GM18873 (cell line): Measurements from ENCODE around the gene CCT8L2.
"Not testable (repeated sequence)": the region's sequence is repeated elsewhere in the genome, so short reads cannot be mapped to it uniquely, and the experiment has no call there.

Experiments used
- ATAC-seq: cut with Tn5 transposase; IDR thresholded peaks from one replicate; pipeline ENCODE4 v1.9.1; 2021; ENCODE audit warnings: mild to moderate bottlenecking, moderate library complexity, moderate number of reproducible peaks; ENCODE audit not compliant: unreplicated experiment, low FRiP score

CCT8L2 gene

GRCh38 chr22:16592710-16593109 is at the start of gene CCT8L2:
TSS of gene CCT8L2 (minus strand) at chr22:16592810. CDS start at chr22:16592550, 260 bp downstream.
- ATAC-seq, result not testable (repeated sequence)

DNA sequence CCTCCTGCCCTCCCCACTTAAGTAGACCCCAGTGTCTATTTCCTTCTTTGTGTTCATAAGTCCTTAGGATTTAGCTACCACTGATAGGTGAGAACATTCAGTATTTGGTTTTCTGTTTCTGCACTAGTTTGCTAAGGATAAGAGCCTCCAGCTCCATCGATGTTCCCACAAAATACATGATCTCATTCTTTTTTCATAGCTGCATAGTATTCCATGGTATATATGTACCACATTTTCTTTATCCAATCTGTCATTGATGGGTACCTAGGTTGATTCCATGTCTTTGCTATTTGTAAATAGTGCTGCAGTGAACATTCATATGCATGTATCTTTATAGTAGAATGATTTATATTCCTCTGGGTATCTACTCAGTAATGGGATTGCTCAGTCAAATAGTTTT is 42.8 kb upstream of the CCT8L2 start:
- ATAC-seq, result not testable (repeated sequence)

GRCh38 chr22:16634092-16634491 is 41.5 kb upstream of the CCT8L2 start:
- not testable (repeated sequence) for ATAC-seq

DNA sequence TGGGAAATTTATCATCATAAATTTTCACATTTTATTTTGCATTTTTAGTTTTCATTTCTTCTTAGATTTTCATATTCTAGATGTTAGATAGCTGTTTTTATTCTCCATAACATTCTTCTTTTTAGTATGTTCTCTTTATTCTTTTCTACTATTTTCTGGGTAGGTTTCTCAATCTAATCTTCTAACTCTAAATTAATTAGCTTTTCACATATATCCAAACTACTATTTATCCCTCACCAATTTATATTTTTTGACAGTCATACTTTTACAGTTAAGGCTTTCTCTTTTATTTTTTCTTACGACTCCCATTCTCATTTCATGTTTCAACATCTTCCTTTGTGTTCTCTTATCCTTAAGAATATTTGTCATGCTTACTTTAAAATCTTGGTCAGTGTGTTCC is 35.9 kb upstream of the CCT8L2 start:
- not testable (repeated sequence) for ATAC-seq

- ATAC-seq, result not testable (repeated sequence)
These were observed 32.4 kb upstream of the CCT8L2 start for GRCh38 chr22:16625018-16625417.

DNA sequence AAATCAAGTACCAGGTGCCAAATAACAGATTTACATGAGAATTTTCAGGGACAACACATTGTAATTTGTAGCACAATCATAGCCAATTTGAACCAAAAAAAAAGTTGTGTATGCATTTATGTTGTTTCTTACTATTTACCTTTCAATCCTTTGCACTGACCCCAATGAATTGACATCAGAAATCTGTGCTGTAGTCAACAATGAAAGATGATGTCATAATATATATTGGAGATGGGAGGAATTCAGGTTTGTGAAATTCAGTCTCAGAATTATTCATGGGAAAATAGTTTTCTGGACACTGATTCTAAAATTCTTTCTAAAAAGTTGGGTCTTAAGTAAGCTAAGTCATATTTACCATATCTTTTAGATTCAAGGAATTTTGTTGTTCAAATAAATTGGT is 31.0 kb upstream of the CCT8L2 start:
- not testable (repeated sequence) for ATAC-seq

DNA sequence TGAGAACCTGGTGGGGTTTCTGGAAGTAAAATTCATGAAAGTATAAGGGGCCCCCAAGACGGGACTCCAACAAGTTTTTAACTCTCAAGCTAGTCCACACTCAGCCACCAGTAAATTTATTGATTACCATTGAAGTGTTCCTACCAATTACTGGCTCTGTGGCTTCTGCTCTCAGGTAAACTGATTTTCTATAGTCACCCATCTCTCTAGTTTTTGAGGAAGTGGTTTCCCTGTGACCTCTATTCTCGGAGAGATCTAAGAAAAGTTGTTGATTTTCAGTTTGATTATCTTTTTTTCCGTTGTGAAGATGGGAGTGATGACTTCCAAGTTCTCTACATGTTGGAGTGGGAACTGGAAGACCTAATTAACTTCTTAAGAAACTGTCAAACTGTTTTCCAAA is 24.9 kb upstream of the CCT8L2 start:
- ATAC-seq, result not testable (repeated sequence)

GRCh38 chr22:16616390-16616938 is 23.9 kb upstream of the CCT8L2 start:
- ATAC-seq, result not testable (repeated sequence)

DNA sequence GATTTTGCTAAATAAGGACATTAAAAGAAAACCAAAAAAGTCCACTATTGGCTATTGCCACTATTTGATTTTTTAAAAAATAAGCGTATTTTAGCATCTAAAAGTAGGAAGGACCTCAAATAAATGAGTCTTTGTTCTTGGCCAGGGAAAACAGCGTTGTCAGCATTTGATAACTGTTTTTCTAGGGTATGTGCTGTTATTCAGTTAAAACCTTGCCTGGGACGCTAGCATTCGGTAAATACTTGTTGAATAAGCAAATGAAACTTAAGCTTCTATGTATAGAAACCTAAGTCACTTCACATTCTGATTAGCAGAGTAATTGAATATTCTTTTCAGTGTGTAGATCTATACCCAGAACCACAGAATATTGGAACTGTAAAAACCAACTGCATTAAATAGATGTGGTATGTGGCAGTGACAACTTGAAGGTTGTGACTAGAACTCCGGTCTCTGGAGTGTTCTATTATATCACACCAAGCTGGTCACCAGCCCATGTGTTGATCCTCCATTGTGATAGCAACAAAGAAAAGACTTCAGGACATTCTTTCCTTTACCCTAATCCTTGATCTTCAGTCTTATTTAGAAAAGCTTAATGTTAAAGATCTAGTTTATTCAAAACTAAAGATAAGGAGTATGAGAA is 23.1 kb upstream of the CCT8L2 start:
- ATAC-seq, result not testable (repeated sequence)

GRCh38 chr22:16609548-16610261 is 17.1 kb upstream of the CCT8L2 start:
- no peak for ATAC-seq

GRCh38 chr22:16608931-16609330 is 16.3 kb upstream of the CCT8L2 start:
- ATAC-seq, result no peak

DNA sequence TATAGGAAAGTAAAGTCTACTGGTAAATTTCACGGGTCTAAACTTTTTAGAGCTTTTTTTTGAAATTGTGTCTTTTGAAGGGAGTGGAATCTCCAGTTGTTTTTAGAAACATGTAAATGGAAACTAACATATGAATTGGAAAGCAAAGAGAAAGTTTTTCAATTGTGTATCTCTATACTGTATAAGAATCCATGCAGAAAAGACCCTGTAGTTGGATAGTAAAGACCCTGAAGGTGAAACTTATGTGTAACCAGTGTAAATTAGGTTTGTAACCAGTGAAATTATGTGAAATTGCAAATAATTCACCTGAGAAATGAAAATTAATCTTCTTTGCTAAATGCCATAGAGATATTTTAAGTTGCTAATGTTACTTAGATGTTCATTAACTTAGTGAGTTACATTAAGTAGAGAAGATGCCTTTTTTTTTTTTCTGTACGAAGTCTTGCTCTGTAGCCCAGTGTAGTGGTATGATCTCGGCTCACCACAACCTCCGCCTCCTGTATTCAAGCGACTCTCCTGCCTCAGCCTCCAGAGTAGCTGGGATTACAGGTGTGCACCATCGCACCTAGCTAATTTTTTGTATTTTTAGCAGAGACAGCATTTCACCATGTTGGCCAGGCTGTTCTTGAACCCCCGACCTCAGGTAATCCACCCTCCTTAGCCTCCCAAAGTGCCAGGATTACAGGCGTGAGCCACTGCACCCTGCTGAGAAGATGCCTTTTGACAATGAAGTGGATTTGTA is 11.8 kb upstream of the CCT8L2 start:
- ATAC-seq, result not testable (repeated sequence)

- ATAC-seq, result not testable (repeated sequence)
These were observed 11.2 kb upstream of the CCT8L2 start for GRCh38 chr22:16603770-16604242.

- ATAC-seq, result no peak
These were observed 10.8 kb upstream of the CCT8L2 start for GRCh38 chr22:16603448-16603768.

DNA sequence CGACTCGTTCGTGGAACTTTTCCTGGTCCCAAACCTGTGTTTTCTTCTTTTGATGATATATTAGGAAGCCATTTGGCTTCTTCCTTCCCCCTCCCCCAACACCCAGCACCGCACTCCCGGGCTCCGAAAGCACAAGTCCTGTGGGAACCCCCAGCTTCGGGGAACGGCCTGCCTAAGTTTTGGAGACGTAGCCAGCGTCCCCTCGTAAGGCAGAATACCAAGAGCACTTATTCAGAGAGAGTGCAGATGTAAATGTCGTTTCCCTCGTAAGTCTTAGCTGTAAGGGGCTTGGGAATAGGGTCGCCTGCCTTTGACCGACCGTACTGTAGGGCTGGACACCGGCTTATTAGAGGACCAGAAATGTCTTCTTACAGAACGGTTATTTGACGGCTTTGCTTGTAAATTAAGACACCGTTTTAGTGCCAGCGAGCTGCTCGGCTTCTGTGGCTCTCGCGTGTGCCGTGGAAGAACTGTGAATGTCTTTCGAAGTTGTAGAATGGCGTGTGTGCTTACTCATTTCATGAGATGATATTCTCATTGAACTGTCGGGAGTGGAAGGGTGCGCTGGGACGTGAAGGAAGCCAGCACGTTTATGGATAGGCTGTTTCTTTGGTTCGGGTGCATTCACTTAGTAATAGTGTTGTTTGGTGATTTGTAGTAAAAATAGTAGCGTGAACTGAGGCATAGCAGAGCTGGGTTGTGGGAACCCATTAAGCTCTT is 10.3 kb upstream of the CCT8L2 start:
- not testable (repeated sequence) for ATAC-seq

- ATAC-seq, result not testable (repeated sequence)
These were observed 9.7 kb upstream of the CCT8L2 start for GRCh38 chr22:16602224-16602727.

- ATAC-seq, result no peak
These were observed 9.0 kb upstream of the CCT8L2 start for GRCh38 chr22:16601437-16602223.

- ATAC-seq, result not testable (repeated sequence)
These were observed 8.2 kb upstream of the CCT8L2 start for GRCh38 chr22:16600644-16601436.
